Myometrial cell (primary cell): Measurements from ENCODE around the gene GCDH. TPM values are rescaled to one million over a fixed set of nuclear protein-coding genes. Genes with fewer than 3 reads are reported as not detected.

Source experiments
- total RNA-seq: library from RNA; depleted of rRNA; stranded (reverse); fragments of >200 nt; gene quantifications from 2 replicates; pipeline ENCODE4 v1.2.3, GENCODE V29; 2015

Gene GCDH
- 50.3 and 51.9 TPM in 2 replicates for total RNA-seq

DNA sequence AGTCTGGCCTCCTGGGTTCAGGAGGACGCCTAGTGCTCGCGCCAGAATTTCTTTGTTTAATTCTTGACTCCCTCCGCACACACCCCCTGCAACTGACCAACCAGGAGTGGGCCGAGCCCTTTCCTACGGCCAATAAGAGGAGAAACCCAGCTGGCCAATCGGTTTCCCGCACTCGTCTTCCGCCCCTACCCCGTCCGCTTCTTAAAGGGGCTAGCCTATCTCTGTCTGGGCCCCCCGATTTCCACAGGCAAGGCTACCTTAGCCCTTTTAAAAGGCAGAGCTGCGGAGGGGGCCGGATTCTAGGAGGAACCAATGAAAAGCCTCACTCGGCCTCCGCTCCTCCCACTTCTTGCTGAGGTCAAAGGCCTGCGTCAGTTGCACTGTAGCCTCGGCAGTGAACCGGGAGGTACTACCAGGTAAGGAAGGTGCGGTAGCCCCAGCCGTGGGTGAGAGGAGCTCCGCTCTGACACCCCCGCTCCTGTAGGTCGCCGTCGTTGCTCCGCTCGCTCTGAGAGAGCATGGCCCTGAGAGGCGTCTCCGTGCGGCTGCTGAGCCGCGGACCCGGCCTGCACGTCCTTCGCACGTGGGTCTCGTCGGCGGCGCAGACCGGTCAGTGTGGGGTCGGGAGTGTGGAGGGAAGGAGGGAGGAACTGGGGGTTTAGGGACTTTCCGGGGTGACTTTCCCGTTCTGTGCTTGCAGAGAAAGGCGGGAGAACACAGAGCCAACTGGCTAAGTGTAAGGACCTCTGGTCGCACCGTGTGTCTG lies at the start of gene GCDH:
Gene GCDH (plus strand): TSS at position 374 of the 766 bp plus-strand sequence. CDS start 145 bp downstream, at position 519.

DNA sequence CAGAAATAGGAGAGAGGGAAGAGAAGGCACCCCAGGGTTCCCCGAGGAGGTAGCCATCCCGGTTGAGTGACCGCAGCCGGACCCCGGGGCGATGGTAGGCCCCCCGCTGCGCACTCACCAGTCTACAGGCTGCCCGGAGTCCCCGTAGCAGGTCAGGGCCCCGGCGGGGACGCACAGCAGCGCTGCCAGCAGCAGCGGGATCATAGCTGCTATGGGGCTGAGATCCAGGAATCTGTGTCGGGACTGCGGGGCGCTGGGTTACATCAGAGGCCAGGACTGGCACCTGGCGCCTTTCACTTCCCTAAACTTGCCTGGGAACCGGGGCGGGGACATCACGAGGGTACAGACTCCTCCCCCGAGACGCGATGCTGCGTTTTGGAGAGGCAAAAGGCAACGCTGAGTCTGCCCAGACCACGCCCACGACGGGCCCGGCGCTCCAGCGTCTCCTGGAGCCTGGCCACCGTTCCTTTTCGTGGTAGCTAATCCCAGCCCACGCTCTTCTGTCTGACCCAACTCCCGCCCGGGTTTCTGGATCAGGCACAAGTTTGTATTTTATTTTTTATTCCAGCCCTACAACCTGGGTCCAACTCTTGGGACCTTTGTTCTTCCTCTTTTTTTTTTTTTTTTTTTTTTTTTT lies 9.7 kb upstream of the GCDH start, which contains the start of gene DNASE2:
Gene DNASE2 (minus strand): TSS at position 278 of the 637 bp plus-strand sequence. CDS start 74 bp downstream, at position 204.

GRCh38 chr19:12886969-12887747 lies 3.8 kb upstream of the GCDH start, which contains the start of gene KLF1:
Gene KLF1, minus strand, starts transcription at chr19:12887201. Its CDS starts 61 bp downstream, at chr19:12887140.

DNA sequence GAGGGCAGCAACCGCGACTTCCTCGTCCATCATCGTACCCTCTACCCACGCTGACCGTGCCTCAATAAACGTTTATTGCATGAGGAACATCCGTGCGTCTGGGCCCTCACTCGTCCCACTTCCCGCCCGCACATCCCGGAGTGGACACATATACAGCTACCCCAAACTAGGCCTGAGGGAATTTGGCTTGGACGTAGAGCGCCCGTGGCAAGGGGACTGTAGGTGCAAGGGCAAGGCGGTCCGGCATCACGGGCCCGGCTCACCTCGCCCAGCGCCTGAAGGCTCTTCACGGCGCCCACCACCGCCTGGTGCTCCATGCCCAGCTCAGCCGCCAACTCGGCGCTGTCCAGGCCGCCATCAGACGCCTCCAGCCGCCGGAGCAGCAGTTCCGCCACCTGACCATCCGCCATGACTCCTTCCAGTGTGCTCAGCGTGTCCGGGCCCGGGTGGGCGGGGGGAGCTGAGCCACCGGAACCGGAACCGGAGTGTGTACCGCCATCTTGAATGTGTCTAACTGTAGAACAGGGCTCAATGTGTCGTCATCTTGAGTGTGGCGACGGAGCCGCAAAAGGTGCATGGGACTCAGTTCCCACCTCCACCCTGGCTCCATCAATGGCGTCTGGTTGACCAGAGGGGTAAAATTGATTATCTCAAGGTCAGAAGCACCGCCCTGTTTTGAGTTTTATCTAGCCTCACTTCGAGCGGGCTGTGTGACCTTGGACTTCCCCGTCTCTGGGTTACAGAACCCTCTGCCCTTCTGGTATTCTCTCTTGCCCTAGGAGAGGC lies 42.5 kb downstream of the GCDH start, which contains the start of gene FARSA:
Gene FARSA (minus strand): TSS at position 425 of the 786 bp plus-strand sequence. CDS start 15 bp downstream, at position 410.

DNA sequence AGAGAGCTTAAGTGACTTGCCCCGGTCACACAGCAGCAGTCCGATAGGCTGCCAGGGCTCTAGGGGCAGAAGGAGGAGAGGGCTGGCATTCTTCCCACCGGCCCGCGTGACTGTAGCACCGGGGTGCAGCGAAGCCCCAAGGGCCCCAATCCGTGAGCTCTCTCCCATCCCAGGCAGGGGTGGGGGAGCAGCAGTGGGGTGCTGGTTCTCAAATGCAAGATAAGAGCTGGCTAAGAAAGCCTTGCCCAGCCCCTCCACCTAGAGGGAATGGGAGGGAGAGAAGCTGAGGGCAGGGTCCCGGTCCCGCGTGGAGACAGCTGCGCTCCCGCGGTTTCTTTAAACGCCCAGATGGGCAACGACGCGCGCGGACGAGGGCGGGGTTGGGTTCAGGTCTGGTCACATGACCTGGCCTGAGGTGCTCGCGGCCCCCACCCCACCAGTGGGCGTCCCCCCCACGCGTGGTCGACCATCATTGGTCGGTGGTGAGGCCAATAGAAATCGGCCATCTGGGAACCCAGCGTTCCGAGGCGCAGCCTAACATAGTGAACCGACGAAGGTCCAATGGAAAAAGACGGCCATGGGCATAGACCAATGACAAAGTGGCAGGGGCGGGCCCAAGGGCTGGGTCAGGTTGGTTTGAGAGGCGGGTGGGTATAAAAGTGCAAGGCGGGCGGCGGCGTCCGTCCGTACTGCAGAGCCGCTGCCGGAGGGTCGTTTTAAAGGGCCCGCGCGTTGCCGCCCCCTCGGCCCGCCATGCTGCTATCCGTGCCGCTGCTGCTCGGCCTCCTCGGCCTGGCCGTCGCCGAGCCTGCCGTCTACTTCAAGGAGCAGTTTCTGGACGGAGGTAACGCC lies 47.2 kb downstream of the GCDH start, which contains the start of gene CALR:
Gene CALR (plus strand): TSS at position 683 of the 852 bp plus-strand sequence. CDS start 71 bp downstream, at position 754.

GRCh38 chr19:12945479-12946091 lies 54.6 kb downstream of the GCDH start, which contains the start of gene RAD23A:
Gene RAD23A, plus strand, starts transcription at chr19:12945862. Its CDS starts 87 bp downstream, at chr19:12945949.

Other genes starting within 250 kb of the GCDH start
- gene MAN2B1, start 224.4 kb upstream of the GCDH start, total RNA-seq, result 56.2 and 63.1 TPM in 2 replicates
- 5.3 and 15.0 TPM in 2 replicates for gene WDR83, start 224.4 kb upstream of the GCDH start, total RNA-seq
- gene DHPS, start 209.3 kb upstream of the GCDH start, total RNA-seq, result 65.9 and 89.4 TPM in 2 replicates
- not detected in 2 replicates for gene GNG14, start 203.2 kb upstream of the GCDH start, total RNA-seq
- gene FBXW9, start 194.5 kb upstream of the GCDH start, total RNA-seq, result 14.7 and 16.5 TPM in 2 replicates
- gene TNPO2, start 167.2 kb upstream of the GCDH start, total RNA-seq, result 14.7 and 26.2 TPM in 2 replicates
- 283 and 329 TPM in 2 replicates for gene TRIR, start 156.5 kb upstream of the GCDH start, total RNA-seq
- 142 and 166 TPM in 2 replicates for gene GET3, start 153.7 kb upstream of the GCDH start, total RNA-seq
- not detected in 2 replicates for gene BEST2, start 139.4 kb upstream of the GCDH start, total RNA-seq
- gene HOOK2, start 115.6 kb upstream of the GCDH start, total RNA-seq, result 5.8 and 11.9 TPM in 2 replicates
- 102 and 121 TPM in 2 replicates for gene JUNB, start 99.7 kb upstream of the GCDH start, total RNA-seq
- 379 and 428 TPM in 2 replicates for gene PRDX2, start 89.4 kb upstream of the GCDH start, total RNA-seq
- gene THSD8, start 89.1 kb upstream of the GCDH start, total RNA-seq, result not detected in 2 replicates
- 34.2 and 53.0 TPM in 2 replicates for gene RNASEH2A, start 84.6 kb upstream of the GCDH start, total RNA-seq
- not detected in 2 replicates for gene RTBDN, start 56.6 kb upstream of the GCDH start, total RNA-seq
- 1.2 and 1.4 TPM in 2 replicates for gene MAST1, start 52.6 kb upstream of the GCDH start, total RNA-seq
- 32.3 and 41.8 TPM in 2 replicates for gene DNASE2, start 9.7 kb upstream of the GCDH start, total RNA-seq
- gene KLF1, start 4.0 kb upstream of the GCDH start, total RNA-seq, result not detected in 2 replicates
- gene SYCE2, start 28.1 kb downstream of the GCDH start, total RNA-seq, result not detected in 2 replicates
- 58.3 and 76.7 TPM in 2 replicates for gene FARSA, start 42.6 kb downstream of the GCDH start, total RNA-seq
- gene CALR, start 47.4 kb downstream of the GCDH start, total RNA-seq, result 1,851 and 1,968 TPM in 2 replicates
- gene RAD23A, start 54.7 kb downstream of the GCDH start, total RNA-seq, result 136 and 150 TPM in 2 replicates
- gene GADD45GIP1, start 66.1 kb downstream of the GCDH start, total RNA-seq, result 49.1 and 63.7 TPM in 2 replicates
- gene DAND5, start 78.4 kb downstream of the GCDH start, total RNA-seq, result not detected in 2 replicates
- gene NFIX, start 104.3 kb downstream of the GCDH start, total RNA-seq, result 47.6 and 49.4 TPM in 2 replicates
- 0.71 and 3.5 TPM in 2 replicates for gene LYL1, start 211.7 kb downstream of the GCDH start, total RNA-seq
- gene TRMT1, start 225.6 kb downstream of the GCDH start, total RNA-seq, result 39.7 and 44.4 TPM in 2 replicates
- gene NACC1, start 227.1 kb downstream of the GCDH start, total RNA-seq, result 83.6 and 93.0 TPM in 2 replicates